ENCODE data around the gene AP4M1. TPM values are rescaled to one million over a fixed set of nuclear protein-coding genes. Genes with fewer than 3 reads are reported as not detected.

Gene AP4M1
- total RNA-seq, 2 donors from 2014 or later = 18.0 to 27.2 TPM

DNA sequence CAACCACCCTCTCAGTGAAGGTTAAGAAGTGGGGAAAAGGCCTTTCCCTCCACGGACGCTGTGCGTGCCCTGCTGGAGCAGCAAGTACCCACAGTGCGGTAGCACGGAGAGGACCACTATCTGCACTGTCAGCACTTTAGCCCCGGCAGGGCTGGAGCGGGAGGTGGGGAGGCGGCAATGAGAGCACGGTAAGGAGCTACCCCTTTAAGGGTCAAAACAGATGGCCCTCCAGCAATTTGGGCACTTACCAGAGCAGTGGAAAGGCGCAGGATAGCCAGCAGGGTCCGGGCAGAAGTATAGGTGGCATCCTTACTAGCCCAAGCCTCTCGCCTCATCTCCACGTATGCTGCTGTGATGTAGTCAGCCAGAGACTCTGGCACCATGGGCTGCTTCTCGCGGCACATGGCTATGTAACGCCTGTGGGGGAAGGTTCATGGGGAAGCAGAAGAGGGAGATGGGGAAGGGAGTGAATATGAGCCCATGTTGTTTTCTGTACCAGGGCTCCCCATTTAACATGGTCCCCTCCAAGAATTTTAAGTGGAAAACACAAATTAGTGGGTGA is 7.4 kb upstream of the AP4M1 start:
- TF ChIP-seq POLR2A (IDR thresholded peaks at IDR 0.05) (no peak), POLR2AphosphoS5 (IDR thresholded peaks at IDR 0.05) (no peak)
- TF ChIP-seq, protein P1, sequence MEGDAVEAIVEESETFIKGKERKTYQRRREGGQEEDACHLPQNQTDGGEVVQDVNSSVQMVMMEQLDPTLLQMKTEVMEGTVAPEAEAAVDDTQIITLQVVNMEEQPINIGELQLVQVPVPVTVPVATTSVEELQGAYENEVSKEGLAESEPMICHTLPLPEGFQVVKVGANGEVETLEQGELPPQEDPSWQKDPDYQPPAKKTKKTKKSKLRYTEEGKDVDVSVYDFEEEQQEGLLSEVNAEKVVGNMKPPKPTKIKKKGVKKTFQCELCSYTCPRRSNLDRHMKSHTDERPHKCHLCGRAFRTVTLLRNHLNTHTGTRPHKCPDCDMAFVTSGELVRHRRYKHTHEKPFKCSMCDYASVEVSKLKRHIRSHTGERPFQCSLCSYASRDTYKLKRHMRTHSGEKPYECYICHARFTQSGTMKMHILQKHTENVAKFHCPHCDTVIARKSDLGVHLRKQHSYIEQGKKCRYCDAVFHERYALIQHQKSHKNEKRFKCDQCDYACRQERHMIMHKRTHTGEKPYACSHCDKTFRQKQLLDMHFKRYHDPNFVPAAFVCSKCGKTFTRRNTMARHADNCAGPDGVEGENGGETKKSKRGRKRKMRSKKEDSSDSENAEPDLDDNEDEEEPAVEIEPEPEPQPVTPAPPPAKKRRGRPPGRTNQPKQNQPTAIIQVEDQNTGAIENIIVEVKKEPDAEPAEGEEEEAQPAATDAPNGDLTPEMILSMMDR (IDR thresholded peaks at IDR 0.05) = no peak
- H3K4me3 ChIP-seq = no peak overlapping the region
- DNase-seq (ENCODE audit: low spot score) = no peak
- H3K27ac ChIP-seq = no peak overlapping the region
- no peaks in the 10 kb centered on the region for H3K9me3 ChIP-seq
- intact Hi-C loops (cut with DNase I) = no loop called here
- peaks cover 7% of the 10 kb centered on the region for H3K4me1 ChIP-seq (replicated peaks)
- H3K27me3 ChIP-seq (replicated peaks; ENCODE audit: insufficient read depth) = no peaks in the 10 kb centered on the region
- peaks cover 7 to 65% of the 10 kb centered on the region in 2 donors for H3K36me3 ChIP-seq
- WGBS = 89% methylated on average over 16 of the region's 16 CpGs

DNA sequence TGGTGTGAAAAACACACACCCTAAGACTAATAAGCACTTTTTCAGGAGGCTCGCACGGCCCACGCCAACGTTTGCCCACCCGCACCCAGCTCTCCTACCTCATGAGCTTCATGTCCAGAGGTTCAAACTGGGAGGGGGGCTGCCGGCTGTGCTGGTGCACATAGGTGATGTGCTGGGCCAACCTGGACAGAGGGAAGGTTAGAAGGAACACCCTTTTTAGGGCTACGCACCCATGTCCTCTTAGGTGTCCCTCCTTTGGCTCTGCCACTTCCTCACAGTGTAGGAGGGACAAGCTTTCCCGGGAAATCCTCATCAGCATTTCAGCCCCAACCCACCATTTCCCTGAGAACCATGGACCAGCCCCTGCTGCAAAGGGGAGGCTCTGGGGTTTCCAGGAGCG is 6.2 kb upstream of the AP4M1 start:
- peaks cover 9% of the 10 kb centered on the region for H3K4me1 ChIP-seq (replicated peaks)
- H3K36me3 ChIP-seq = peaks cover 7 to 65% of the 10 kb centered on the region in 2 donors
- H3K27ac ChIP-seq = no peak overlapping the region
- no peak for TF ChIP-seq POLR2AphosphoS5 (IDR thresholded peaks at IDR 0.05)
- TF ChIP-seq, protein P1 (IDR thresholded peaks at IDR 0.05) = no peak
- TF ChIP-seq POLR2A (IDR thresholded peaks at IDR 0.05) = no peak
- H3K27me3 ChIP-seq (replicated peaks; ENCODE audit: insufficient read depth) = no peaks in the 10 kb centered on the region
- DNase-seq (ENCODE audit: low spot score) = no peak
- no peaks in the 10 kb centered on the region for H3K9me3 ChIP-seq
- H3K4me3 ChIP-seq = no peak overlapping the region
- intact Hi-C loops (cut with DNase I) = no loop called here
- WGBS = 83% methylated on average over 9 of the region's 9 CpGs

DNA sequence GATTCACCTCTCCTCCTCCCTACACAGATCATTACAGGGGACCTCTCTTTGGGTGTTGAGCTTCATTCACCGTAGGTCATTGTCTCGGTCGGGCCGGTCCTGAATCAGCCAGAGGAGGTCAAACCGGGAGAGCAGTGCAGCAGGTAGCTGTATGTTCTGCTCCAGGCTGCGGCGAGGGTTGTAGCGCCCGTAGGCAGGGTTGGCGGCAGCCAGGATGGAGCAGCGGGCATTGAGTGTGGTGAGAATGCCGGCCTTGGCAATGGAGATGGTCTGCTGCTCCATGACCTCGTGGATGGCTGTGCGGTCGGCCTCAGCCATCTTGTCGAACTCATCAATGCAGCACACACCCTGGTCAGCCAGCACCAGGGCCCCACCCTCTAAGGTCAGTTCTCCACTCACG is 5.7 kb upstream of the AP4M1 start:
- intact Hi-C loops (cut with DNase I) = no loop called here
- peaks cover 9% of the 10 kb centered on the region for H3K4me1 ChIP-seq (replicated peaks)
- H3K9me3 ChIP-seq = no peaks in the 10 kb centered on the region
- no peak overlapping the region for H3K27ac ChIP-seq
- TF ChIP-seq POLR2AphosphoS5 (IDR thresholded peaks at IDR 0.05) = no peak
- TF ChIP-seq, protein P1 (IDR thresholded peaks at IDR 0.05) = no peak
- DNase-seq (ENCODE audit: low spot score) = no peak
- H3K27me3 ChIP-seq (replicated peaks; ENCODE audit: insufficient read depth) = no peaks in the 10 kb centered on the region
- no peak overlapping the region for H3K4me3 ChIP-seq
- H3K36me3 ChIP-seq = peaks cover 7 to 65% of the 10 kb centered on the region in 2 donors
- WGBS = 90% methylated on average over 17 of the region's 17 CpGs

DNA sequence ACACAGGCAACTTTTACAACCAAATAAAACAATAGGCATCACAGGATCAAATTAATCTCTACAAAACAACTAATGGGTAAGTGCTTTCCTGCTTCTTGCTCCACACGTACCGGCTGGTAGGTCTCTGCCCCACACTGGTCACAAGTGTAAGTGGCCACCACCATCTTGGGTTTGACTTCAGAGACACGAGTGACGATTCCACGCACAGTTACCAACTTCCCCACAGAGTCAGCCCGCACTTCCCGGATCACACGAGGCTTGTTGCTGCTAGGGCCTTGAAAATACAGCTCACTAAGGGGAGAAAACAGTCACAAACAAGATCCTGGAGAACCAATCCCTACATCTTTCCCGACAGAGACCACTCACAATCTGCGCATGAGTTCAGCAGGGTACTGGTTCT is 2.5 kb upstream of the AP4M1 start:
- H3K4me3 ChIP-seq = no peak overlapping the region
- peaks cover 9% of the 10 kb centered on the region for H3K4me1 ChIP-seq (replicated peaks)
- TF ChIP-seq POLR2A (IDR thresholded peaks at IDR 0.05) (no peak), POLR2AphosphoS5 (IDR thresholded peaks at IDR 0.05) (no peak)
- TF ChIP-seq, protein P1 (IDR thresholded peaks at IDR 0.05) = no peak
- no peaks in the 10 kb centered on the region for H3K9me3 ChIP-seq
- intact Hi-C loops (cut with DNase I) = no loop called here
- WGBS = 78% methylated on average over 10 of the region's 10 CpGs
- no peak for DNase-seq (ENCODE audit: low spot score)
- peaks cover 7 to 37% of the 10 kb centered on the region in 2 donors for H3K36me3 ChIP-seq
- peak overlapping the region in 1 of 2 donors; percentile 93 for H3K27ac ChIP-seq
- H3K27me3 ChIP-seq (replicated peaks; ENCODE audit: insufficient read depth) = no peaks in the 10 kb centered on the region

DNA sequence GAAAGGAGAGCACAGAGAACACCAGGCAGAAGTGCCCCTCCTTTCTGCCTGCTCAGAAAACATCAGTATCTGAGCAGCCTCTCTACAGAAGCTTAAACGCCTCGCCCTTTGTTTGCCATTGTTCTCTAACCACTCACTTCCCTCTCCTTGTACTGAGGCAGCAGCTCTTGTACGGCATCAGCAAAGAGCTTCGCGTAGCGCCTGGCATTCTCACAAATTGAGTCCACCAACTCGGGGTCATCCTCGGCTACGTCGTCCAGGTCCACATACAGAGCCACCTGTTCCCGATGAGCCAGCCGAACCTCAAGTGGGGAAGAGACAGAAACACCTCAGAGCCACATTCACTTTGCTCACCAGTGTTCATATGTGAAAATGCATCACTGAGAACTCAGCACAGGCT is 2.0 kb upstream of the AP4M1 start:
- intact Hi-C loops (cut with DNase I) = no loop called here
- Histone ChIP-seq H3K4me1 (replicated peaks) (peaks cover 9% of the 10 kb centered on the region), H3K4me3 (peak overlapping the region; percentile 57 to 58), H3K27ac (peak overlapping the region; percentile 90 to 93), H3K9me3 (no peaks in the 10 kb centered on the region), H3K36me3 (peaks cover 7 to 33% of the 10 kb centered on the region in 2 donors), H3K27me3 (replicated peaks; ENCODE audit: insufficient read depth) (no peaks in the 10 kb centered on the region)
- 31% methylated on average over 12 of the region's 12 CpGs for WGBS
- no peak for DNase-seq (ENCODE audit: low spot score)
- TF ChIP-seq POLR2AphosphoS5 (IDR thresholded peaks at IDR 0.05) = no peak
